A673 (cell line): ENCODE data around the gene BCO1.

ENCODE experiments used
- CTCF ChIP-seq: fragments of 300-800, 200-600 bp; sonication (generic); conservative IDR thresholded peaks from 2 replicates; pipeline ENCODE4 v1.5.1; 2017; ENCODE audit warnings: low read depth, mild to moderate bottlenecking, antibody characterized with exemption, low read length, moderate library complexity, mixed read lengths
- EZH2 ChIP-seq: fragments of 200-600 bp; sonication (generic); IDR thresholded peaks from 2 replicates; pipeline ENCODE4 v1.6.1; 2017; ENCODE audit warnings: borderline replicate concordance, low read depth, mild to moderate bottlenecking, mixed read lengths, antibody characterized with exemption, low read length; ENCODE audit not compliant: poor library complexity, severe bottlenecking

DNA sequence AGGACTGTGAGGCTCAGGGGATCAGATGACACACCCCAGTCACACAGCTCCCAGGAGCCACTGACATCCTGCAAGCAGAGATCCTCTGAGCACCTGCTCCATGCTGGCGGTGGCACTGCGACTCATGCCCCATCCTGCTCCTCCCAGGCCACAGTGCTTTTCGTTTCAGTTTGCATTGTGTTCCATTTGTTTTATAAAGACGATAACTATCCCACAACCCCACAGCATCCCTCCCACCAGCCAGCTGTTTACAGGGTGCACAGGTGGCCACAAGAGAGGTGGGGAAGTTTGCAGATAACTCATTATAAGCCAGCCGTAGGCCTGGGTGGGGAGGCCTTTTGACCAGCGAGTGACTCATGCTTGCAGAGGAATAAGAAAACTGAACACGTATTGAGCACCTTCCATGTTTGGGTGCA lies 28.2 kb downstream of the BCO1 start:
- no peak for TF ChIP-seq CTCF
- TF ChIP-seq EZH2, result no peak
